ENCODE measurements around the gene NDUFAF7. TPM values are rescaled to one million over a fixed set of nuclear protein-coding genes. Genes with fewer than 3 reads are reported as not detected.
A peak's percentile ranks its signal among the peaks of the same experiment; 100 is the strongest.

The NDUFAF7 gene
- total and polyA plus RNA-seq, 2 of the 13 experiments (the other 11 are each of a cell fraction or from before 2014, with no cell fraction given): 27.0 to 40.8 TPM

- peak; percentile 92 for TF ChIP-seq ZGPAT (CRISPR knock-in tag; IDR thresholded peaks at IDR 0.05)
- TF ChIP-seq ZNF558 (CRISPR knock-in tag; IDR thresholded peaks at IDR 0.05; ENCODE audit: borderline replicate concordance): 0 out of 2 replicates have a peak, but pooled peaks have one; percentile 82
- peak; percentile 38; the same call in 1 of the 2 replicates for TF ChIP-seq ETV5 (CRISPR knock-in tag; IDR thresholded peaks at IDR 0.05; ENCODE audit: borderline replicate concordance)
- peak; percentile 43 for TF ChIP-seq CEBPG (CRISPR knock-in tag; IDR thresholded peaks at IDR 0.05)
- TF ChIP-seq ZNF33B (CRISPR knock-in tag; IDR thresholded peaks at IDR 0.05): peak; percentile 98
- TF ChIP-seq, protein P1, sequence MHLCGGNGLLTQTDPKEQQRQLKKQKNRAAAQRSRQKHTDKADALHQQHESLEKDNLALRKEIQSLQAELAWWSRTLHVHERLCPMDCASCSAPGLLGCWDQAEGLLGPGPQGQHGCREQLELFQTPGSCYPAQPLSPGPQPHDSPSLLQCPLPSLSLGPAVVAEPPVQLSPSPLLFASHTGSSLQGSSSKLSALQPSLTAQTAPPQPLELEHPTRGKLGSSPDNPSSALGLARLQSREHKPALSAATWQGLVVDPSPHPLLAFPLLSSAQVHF (CRISPR knock-in tag; IDR thresholded peaks at IDR 0.05): no peak; the same call in 1 of the 2 replicates
- TF ChIP-seq TMF1 (CRISPR knock-in tag; IDR thresholded peaks at IDR 0.05; ENCODE audit: low read depth): peak; percentile 97
- TF ChIP-seq CTCF (CRISPR knock-in tag; IDR thresholded peaks at IDR 0.05): peak; percentile 3; the same call in 1 of the 2 replicates
- peak; percentile 62; the same call in 1 of the 2 replicates for TF ChIP-seq SP2 (CRISPR knock-in tag; IDR thresholded peaks at IDR 0.05)
- TF ChIP-seq ZBTB14 (CRISPR knock-in tag; IDR thresholded peaks at IDR 0.05): peak; percentile 74
- no peak; the same call in 1 of the 2 replicates for TF ChIP-seq CHD4 (IDR thresholded peaks at IDR 0.05; ENCODE audit: borderline replicate concordance, low read length)
- peak; percentile 70; the same call in 1 of the 2 replicates for TF ChIP-seq GPN1 (CRISPR knock-in tag; IDR thresholded peaks at IDR 0.05; ENCODE audit: borderline replicate concordance)
- TF ChIP-seq, protein P2, sequence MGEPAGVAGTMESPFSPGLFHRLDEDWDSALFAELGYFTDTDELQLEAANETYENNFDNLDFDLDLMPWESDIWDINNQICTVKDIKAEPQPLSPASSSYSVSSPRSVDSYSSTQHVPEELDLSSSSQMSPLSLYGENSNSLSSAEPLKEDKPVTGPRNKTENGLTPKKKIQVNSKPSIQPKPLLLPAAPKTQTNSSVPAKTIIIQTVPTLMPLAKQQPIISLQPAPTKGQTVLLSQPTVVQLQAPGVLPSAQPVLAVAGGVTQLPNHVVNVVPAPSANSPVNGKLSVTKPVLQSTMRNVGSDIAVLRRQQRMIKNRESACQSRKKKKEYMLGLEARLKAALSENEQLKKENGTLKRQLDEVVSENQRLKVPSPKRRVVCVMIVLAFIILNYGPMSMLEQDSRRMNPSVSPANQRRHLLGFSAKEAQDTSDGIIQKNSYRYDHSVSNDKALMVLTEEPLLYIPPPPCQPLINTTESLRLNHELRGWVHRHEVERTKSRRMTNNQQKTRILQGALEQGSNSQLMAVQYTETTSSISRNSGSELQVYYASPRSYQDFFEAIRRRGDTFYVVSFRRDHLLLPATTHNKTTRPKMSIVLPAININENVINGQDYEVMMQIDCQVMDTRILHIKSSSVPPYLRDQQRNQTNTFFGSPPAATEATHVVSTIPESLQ (CRISPR knock-in tag; conservative IDR thresholded peaks at IDR 0.05): 0 out of 2 replicates have a peak, but pooled peaks have one; percentile 41
- TF ChIP-seq NR2F6 (IDR thresholded peaks at IDR 0.05): no peak; the same call in 1 of the 2 replicates
- no peak; the same call in 1 of the 2 replicates for TF ChIP-seq NR2F6 (CRISPR knock-in tag; IDR thresholded peaks at IDR 0.05)
- peak; percentile 95 for TF ChIP-seq MYPOP (CRISPR knock-in tag; IDR thresholded peaks at IDR 0.05)
- TF ChIP-seq ZNF549 (CRISPR knock-in tag; IDR thresholded peaks at IDR 0.05): no peak
- peak; percentile 88; the same call in 1 of the 2 replicates for TF ChIP-seq ZNF749 (CRISPR knock-in tag; IDR thresholded peaks at IDR 0.05; ENCODE audit: borderline replicate concordance)
- peak; percentile 45; the same call in 1 of the 2 replicates for TF ChIP-seq HDAC2 (CRISPR knock-in tag; IDR thresholded peaks at IDR 0.05)
- 0 out of 2 replicates have a peak, but pooled peaks have one; percentile 26 for TF ChIP-seq RELA (CRISPR knock-in tag; IDR thresholded peaks at IDR 0.05)
- peak; percentile 93 for TF ChIP-seq GABPB1 (CRISPR knock-in tag; IDR thresholded peaks at IDR 0.05)
Observed at GRCh38 chr2:37196320-37197195, 34.9 kb upstream of the NDUFAF7 start, which contains the start of gene CEBPZOS (continued).
